NCI-H2196 (cell line): ENCODE results near the gene TOMM40L.
"Not testable (repeated sequence)": the region's sequence is repeated elsewhere in the genome, so short reads cannot be mapped to it uniquely, and the experiment has no call there.

ENCODE experiments used
- DNase-seq: peaks from one replicate; lab custom pipeline; 2025; ENCODE audit not compliant: unreplicated experiment; lab: John Stamatoyannopoulos, UW

TOMM40L gene

DNA sequence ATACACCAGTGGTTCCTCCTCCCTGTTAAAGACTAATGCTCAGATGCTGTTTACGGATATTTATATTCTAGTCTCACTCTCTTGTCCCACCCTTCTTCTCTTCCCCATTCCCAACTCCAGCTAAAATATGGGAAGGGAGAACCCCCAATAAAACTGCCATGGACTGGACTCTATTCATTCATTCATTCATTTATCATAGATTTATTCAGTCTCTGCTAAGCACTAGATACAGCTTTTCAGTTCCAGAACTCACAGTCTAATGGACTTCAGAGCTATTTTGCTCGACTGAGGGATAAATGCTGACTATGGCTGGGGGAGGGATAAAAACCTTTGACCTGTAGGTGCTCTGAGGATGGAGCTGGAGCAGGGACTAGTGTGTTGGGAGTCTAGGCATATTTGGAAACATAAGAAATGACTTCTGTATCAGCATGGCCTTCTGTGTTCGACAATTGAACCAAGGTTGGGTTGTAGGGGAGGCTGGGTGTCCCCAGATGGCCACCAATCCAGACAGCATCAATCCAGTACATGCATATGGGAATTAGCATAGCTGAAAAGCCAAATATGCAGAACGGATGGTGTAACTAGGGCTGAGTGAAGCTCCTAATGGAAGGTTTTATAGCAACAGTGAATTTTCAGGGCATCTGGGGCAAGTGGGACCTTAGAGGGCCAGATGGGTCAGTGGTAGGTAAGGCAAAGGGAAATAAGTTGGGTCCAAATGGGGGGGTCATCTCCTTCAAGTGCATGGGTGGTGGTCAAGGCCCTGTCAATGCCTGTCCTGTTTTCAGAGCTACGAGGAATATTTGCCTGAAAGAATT lies 6.6 kb upstream of the TOMM40L start:
- DNase-seq, result no peak

GRCh38 chr1:161220002-161220401 lies 5.9 kb upstream of the TOMM40L start:
- no peak for DNase-seq

DNA sequence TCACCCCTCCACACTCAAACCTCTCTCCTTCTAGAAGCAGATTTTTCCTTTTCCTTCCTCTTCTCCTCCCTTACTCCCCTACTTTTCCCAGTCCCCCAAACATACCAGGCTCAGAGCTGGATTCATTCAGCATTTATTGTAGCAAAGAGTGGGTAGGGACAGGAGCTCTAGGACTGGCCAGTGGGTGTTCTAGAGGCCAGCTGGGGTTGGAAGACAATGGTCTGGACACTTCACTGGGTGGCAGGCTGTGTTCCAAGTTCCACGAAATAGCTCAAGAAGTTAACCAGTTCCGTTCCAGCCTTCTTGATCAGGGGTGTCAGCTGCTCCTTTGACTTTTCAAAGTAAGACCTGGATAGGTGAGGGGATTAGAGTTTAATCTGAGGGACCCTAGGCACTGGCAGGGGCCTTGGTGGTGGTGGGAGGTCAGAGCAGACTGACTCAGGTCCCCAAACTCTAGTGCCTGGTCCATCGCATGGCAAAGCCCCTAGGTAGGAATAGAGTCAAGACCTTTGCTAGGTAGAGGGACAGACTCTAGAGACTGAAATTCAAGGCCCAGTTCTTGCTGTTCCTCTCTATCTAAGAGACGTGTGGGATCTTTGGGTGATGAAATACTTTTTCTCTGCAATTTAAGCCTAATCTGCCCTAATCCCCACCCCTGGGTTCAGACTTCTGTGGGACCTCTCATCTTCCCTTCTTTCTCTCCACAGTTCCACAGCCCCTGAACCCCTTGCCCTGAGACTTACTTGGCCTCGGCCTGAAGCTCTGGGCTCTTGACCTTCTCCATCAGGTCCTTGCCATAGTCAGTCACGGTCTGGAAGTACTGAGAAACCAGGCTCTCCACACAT lies 3.5 kb upstream of the TOMM40L start:
- no peak for DNase-seq

DNA sequence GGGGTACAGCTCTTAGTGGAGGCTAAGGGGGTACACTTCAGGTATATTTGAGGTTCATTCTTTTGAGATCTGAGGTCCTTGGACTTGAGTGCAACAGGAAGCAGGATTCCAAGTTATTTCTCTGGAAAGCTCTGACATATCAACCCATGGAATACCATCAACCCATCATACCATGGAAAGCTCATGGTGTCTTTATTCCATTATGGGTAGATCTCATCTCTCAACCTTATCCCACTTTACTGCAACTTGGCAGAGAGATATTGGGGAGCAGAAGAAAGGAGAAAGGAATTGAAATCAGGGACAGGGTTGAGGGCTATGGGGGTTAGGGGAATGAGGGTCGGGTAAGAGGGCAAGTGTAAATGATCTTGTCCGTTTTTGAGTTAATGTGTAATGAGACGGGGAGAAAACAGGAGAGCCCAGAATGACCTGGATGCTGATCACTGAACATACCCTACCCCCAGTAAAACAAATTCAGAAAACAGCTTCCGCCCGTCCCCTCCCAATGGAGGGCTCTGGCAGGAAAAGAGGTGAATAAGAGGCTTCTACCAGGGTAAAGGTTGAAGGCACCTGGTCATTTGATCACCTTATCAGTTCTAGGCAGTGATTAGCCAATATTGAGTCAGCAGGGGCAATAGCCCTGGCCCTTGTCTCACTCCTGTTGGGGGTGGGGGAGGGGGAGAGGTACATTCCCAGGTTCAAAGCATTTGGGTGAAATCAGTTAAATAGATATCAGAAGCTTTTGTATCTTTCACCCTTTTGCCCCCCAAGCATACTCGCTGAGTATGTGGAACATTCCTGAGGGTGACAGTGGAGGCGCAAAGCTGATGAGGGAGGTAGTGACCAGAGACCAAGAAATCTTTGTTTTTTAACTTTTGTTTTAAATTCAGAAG lies 1.8 kb upstream of the TOMM40L start:
- DNase-seq, result no peak

- not testable (repeated sequence) for DNase-seq
These were observed 1.2 kb upstream of the TOMM40L start for GRCh38 chr1:161224695-161225087.

DNA sequence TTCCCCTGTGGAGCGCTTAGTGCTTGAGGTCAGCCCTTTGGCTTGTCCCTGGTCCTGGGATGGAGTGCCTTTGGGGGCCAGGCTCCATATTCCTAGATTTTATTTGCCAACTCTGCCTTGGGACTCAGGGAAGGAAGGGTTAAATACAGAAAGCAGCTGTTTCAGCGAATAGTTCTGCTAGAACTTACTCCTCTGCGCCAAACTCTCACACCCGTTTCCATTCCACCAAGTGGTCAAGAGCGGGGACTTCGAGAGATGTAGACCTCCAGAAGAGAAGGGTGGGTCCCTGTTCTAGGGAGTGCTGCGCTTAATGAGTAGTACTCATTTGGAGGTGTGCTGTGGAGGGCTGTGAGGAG lies 704 bp upstream of the TOMM40L start:
- no peak for DNase-seq

GRCh38 chr1:161226320-161226711 lies 456 bp downstream of the TOMM40L start:
- DNase-seq, result no peak

- DNase-seq, result no peak
These were observed 899 bp downstream of the TOMM40L start for GRCh38 chr1:161226759-161227158.

- peak; percentile 82 for DNase-seq
These were observed 1.5 kb downstream of the TOMM40L start for GRCh38 chr1:161227196-161227871.

DNA sequence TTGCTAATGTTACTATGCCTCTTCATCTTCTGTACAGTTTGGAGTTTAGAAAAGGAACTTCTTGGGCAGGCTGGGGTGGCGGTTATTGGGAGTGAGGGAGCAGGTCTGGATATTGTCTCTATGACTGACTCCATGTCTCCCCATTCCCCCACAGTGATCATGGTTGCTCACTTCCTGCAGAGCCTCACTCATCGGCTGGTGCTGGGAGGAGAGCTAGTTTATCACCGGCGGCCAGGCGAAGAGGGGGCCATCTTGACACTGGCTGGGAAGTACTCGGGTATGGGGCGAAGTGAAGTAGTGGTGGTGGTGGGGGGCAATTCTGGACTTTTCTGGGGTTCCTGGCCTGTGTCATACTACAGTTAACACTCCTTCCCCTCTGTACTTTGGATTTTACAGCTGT lies 2.2 kb downstream of the TOMM40L start:
- no peak for DNase-seq

DNA sequence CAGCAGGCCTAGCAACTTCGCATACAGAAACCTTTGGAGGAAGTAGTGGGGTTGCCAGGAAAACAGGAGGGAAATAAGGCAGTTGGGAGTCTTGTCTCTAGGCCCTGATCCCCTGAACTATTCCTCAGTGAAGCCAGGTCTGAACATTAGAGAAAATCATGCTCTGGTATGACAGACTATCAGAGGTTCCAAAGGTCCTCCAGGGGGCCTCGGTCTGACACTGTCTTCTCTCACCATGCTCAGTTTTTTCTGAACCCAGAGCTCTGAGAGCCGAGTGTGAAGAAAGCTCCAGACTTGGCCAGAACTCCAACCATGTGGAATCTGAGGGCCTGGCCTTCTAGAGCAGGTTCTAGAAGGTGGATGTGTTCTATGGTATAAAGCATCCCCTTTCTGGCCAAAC lies 4.0 kb downstream of the TOMM40L start:
- DNase-seq, result peak; percentile 13

DNA sequence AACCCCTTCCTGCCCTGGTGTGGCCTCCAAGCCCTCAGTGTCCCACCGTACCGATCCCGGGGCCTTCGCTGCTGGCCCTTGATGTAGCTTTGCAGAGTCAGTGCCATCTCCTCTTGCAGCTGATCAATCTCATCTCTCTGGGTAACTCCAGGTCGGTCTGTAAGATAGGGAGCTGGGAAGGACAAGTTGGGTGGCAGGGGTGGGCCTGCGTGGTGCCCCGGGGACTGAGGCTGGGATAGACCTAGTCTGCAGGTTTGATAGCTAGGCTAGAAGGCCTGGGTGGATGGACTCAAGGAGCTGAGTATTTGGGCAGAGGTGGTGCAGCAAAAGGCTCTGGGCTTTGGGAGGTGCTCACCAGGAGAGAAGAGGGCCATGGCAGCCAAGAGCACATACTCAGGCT lies 4.9 kb downstream of the TOMM40L start:
- no peak for DNase-seq

DNA sequence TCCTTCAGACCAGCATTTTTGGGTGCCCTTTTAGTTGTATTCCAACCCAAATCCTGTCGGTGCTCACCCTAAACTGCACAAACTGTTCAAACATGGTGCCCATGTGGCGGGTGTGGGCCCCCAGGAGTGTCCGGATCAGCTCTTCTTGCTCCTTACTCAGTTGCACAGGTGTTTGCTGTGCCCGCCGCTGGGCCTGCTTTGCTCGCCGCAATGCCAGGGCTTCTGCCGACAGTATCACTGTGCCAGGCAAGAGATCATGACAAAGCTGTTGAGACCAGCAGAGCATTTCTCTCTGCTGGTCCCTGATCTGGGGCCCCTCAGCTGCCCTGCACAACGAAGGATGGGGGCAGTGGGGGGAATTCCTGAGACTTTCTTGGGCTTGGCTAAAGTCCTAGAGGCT lies 7.2 kb downstream of the TOMM40L start:
- DNase-seq, result no peak

DNA sequence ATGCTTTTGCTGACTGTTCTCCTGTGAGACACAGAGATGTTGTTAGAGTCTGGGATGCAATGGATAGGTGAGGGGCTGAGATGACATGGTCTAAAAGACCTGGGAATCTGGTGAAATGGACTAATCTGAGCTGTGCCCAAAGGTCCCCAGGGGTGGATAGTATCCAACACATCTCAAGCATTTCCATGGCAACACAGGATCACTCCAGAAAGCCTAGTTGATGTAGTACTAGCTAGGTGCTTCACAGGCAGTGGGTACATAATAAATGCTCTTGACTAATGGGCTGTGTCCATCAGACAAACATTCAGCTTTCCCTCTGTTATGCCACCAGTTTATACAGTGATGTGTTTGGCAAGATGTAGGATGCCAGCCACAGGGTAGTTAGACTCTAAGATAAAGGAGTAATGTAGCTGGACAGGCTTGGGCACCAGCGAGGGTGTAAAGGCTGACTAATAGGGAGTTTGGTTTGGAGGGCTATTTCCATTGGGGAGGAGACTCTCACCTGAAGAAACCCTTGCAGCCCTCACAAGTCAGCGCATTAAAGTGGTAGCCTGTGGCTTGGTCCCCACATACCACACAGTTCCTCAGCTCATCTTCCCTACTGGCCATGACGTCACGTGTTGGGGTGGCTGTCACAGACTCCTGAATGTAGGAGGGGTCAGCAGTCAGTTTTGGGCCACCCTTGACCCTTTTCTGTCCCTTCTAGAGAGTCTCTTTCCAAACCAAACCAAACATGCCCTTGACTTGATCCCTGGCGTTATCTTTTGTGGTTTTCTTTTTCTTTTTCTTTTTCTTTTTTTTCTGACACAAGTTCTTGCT lies 10.3 kb downstream of the TOMM40L start:
- DNase-seq, result no peak

- DNase-seq, result no peak
These were observed 12.2 kb downstream of the TOMM40L start, which contains the start of gene NR1I3 for GRCh38 chr1:161238039-161238473. NR1I3 (minus strand) TSS chr1:161238203; CDS start chr1:161236565, 1,638 bp downstream.

GRCh38 chr1:161241682-161242081 lies 15.8 kb downstream of the TOMM40L start:
- DNase-seq, result no peak

DNA sequence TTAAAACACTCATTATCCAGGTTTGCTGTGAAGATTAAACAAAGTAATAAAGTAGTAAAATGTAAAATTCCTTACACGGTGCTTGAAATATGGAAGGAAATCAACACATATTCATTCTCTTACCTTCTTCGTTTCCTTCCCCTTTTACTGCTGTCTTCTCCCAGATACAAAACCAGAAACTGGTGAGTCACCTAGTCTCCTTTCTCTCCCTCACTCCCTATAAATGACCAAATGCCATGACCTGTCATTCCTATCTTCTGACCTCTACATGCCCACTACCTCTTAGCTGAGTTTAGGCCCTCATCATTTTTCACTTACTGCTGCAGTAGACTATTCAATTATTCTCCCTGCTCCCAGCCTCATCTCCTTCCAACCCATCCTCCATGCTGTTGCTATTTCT lies 16.5 kb downstream of the TOMM40L start:
- DNase-seq, result no peak

DNA sequence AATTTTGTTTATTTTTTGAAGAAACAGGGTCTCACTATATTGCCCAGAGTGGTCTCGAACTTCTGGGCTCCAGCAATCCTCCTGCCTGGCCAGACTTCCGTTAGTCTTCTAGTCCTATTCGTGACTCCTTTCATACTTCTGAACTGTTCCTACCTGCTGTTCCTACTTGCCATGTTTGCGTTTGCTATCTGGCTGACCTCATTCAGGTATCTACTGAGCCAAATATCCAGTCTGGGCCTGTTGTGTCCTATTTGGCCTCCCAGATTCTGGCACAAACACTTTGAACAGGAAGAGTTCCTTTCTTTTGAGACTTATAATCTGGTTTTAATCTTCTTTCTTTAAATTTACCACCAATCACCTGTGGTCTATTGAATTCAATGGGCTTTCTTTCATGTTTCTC lies 19.0 kb downstream of the TOMM40L start:
- no peak for DNase-seq

DNA sequence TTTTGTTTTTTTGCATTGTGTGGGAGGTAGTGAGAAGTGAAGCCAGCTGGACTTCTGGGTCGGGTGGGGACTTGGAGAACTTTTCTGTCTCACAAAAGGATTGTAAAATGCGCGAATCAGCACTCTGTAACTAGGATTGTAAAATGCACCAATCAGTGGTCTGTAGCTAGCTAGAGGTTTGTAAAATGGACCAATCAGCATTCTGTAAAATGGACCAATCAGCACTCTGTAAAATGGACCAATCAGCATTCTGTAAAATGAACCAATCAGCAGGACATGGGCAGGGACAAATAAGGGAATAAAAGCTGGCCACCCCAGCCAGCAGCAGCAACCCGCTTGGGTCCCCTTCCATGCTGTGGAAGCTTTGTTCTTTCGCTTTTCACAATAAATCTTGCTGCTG lies 24.2 kb downstream of the TOMM40L start:
- DNase-seq, result not testable (repeated sequence)

DNA sequence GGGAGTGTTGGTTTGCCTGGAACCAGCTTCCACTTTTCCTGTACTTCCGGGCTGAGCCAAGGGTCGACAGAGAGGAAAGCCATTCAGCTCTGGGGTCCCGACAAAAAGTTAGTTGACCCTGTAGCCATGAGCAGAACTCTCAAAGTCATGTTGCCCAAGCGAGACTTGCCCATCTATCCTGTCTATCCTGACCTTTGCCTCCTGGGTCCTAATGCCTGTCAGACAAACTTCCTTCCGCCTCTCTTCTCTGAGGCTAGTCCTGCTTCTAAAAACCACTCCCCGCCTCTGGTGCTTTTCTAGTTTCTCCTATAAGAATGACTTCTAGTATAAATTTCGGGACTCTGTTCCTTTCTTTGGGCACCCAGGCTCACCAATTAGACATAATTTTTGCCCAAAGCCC lies 25.0 kb downstream of the TOMM40L start:
- no peak for DNase-seq
